ENCODE data around the gene F8. TPM values are rescaled to one million over a fixed set of nuclear protein-coding genes. Genes with fewer than 3 reads are reported as not detected.
A peak's percentile ranks its signal among the peaks of the same experiment; 100 is the strongest.

F8 gene
- total and polyA plus RNA-seq, 9 of the 15 experiments (the other 6 are each of a cell fraction or from before 2014, with no cell fraction given): 0.41 to 3.8 (median 0.91) TPM

GRCh38 chrX:154902408-154902807 is 120.1 kb downstream of the F8 start (continued):
- no peak for TF ChIP-seq IRF1 (CRISPR knock-in tag; IDR thresholded peaks at IDR 0.05; ENCODE audit: borderline replicate concordance)
- TF ChIP-seq SMARCA4 (IDR thresholded peaks at IDR 0.05): no peak

- no TSS peak for BruUV-seq (replicated peaks)
- Histone ChIP-seq H3K27ac (ENCODE audit: extremely low read depth, low read depth, low read length) (no peak overlapping the region), H3K4me1 (replicated peaks in 1 of 2; ENCODE audit: control insufficient read depth in 2 of 2, insufficient read depth in 2 of 2, low read length in 2 of 2) (no peaks in the 10 kb centered on the region), H3K9me1 (ENCODE audit: control insufficient read depth, insufficient read depth, low read length) (no peaks in the 10 kb centered on the region), H2AFZ (ENCODE audit: low read depth, low read length) (no peak overlapping the region), H3K4me3 (no peak overlapping the region), H3K27me3 (ENCODE audit: control insufficient read depth in 2 of 2, insufficient read depth in 2 of 2, low read length in 2 of 2) (0 out of 5 replicates have a peak, but pooled peaks cover 0 to 2% of the 10 kb centered on the region in 2 experiments), H4K20me1 (replicated peaks; ENCODE audit: control insufficient read depth, insufficient read depth, low read length) (no peaks in the 10 kb centered on the region), H3K9me3 (replicated peaks; ENCODE audit: control insufficient read depth, insufficient read depth, low read depth, low read length) (no peaks in the 10 kb centered on the region), H3K36me3 (ENCODE audit: control insufficient read depth, insufficient read depth, low read length) (no peaks in the 10 kb centered on the region), H3K79me2 (ENCODE audit: control insufficient read depth, insufficient read depth, low read length) (no peaks in the 10 kb centered on the region), H3K9ac (ENCODE audit: insufficient read depth in 1 of 2, low read depth in 2 of 2, low read length in 2 of 2) (no peak overlapping the region), H3K4me2 (ENCODE audit: insufficient read depth, low read length) (no peak overlapping the region)
- intact Hi-C loops (cut with micrococcal nuclease): no loop called here
- in situ Hi-C loops (cut with MboI): no loop called here
- ATAC-seq (no peak), FAIRE-seq (no peak), DNase-seq (ENCODE audit: extremely low read depth in 1 of 4, low spot score in 3 of 4) (no peak)
- WGBS (ENCODE audit: insufficient coverage, low coverage, missing lambda C conversion rate): 9% methylated on average over 6 of the region's 8 CpGs
- POLR2A ChIA-PET: no interaction called here
- TF ChIP-seq CEBPB (tag; IDR thresholded peaks at IDR 0.05) (peak; percentile 82), RBM17 (IDR thresholded peaks at IDR 0.05; ENCODE audit: borderline replicate concordance, low read depth, low read length) (no peak), NFXL1 (CRISPR knock-in tag; IDR thresholded peaks at IDR 0.05) (no peak), TBP (optimal IDR thresholded peaks at IDR 0.05; ENCODE audit: low read depth, low read length) (no peak), CEBPG (CRISPR knock-in tag; IDR thresholded peaks at IDR 0.05) (no peak), CEBPG (tag; conservative IDR thresholded peaks at IDR 0.05 in 1 of 2, IDR thresholded peaks at IDR 0.05 in 1 of 2) (peak in 1 of 2 experiments; percentile 81; a peak in 2 of 4 replicates), ETS1 (conservative IDR thresholded peaks at IDR 0.05; ENCODE audit: control insufficient read depth, low read depth, low read length) (no peak)
- CTCF ChIA-PET (ENCODE audit: low intra/inter-chr PET ratio): no interaction called here
These were observed 122.2 kb downstream of the F8 start for GRCh38 chrX:154900323-154900722.

All from K562 (cell line).